ENCODE data around the gene DACT3. TPM values are rescaled to one million over a fixed set of nuclear protein-coding genes. Genes with fewer than 3 reads are reported as not detected.

Gene DACT3
- total and polyA plus RNA-seq, 2 of the 13 experiments (the other 11 are each of a cell fraction or from before 2014, with no cell fraction given): 0.04 TPM; not detected in 1

- TF ChIP-seq, protein P1, sequence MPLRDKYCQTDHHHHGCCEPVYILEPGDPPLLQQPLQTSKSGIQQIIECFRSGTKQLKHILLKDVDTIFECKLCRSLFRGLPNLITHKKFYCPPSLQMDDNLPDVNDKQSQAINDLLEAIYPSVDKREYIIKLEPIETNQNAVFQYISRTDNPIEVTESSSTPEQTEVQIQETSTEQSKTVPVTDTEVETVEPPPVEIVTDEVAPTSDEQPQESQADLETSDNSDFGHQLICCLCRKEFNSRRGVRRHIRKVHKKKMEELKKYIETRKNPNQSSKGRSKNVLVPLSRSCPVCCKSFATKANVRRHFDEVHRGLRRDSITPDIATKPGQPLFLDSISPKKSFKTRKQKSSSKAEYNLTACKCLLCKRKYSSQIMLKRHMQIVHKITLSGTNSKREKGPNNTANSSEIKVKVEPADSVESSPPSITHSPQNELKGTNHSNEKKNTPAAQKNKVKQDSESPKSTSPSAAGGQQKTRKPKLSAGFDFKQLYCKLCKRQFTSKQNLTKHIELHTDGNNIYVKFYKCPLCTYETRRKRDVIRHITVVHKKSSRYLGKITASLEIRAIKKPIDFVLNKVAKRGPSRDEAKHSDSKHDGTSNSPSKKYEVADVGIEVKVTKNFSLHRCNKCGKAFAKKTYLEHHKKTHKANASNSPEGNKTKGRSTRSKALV (CRISPR knock-in tag; IDR thresholded peaks at IDR 0.05): no peak
- TF ChIP-seq, protein P2, sequence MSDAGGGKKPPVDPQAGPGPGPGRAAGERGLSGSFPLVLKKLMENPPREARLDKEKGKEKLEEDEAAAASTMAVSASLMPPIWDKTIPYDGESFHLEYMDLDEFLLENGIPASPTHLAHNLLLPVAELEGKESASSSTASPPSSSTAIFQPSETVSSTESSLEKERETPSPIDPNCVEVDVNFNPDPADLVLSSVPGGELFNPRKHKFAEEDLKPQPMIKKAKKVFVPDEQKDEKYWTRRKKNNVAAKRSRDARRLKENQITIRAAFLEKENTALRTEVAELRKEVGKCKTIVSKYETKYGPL (CRISPR knock-in tag; IDR thresholded peaks at IDR 0.05): no peak
- TF ChIP-seq, protein P3, sequence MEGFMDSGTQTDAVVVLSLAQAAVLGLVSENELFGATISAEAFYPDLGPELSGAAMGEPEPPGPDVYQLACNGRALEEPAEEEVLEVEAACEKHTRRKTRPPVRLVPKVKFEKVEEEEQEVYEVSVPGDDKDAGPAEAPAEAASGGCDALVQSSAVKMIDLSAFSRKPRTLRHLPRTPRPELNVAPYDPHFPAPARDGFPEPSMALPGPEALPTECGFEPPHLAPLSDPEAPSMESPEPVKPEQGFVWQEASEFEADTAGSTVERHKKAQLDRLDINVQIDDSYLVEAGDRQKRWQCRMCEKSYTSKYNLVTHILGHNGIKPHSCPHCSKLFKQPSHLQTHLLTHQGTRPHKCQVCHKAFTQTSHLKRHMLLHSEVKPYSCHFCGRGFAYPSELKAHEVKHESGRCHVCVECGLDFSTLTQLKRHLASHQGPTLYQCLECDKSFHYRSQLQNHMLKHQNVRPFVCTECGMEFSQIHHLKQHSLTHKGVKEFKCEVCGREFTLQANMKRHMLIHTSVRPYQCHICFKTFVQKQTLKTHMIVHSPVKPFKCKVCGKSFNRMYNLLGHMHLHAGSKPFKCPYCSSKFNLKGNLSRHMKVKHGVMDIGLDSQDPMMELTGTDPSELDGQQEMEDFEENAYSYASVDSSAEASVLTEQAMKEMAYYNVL (CRISPR knock-in tag; IDR thresholded peaks at IDR 0.05; ENCODE audit: borderline replicate concordance): no peak
- TF ChIP-seq ZNF333 (CRISPR knock-in tag; IDR thresholded peaks at IDR 0.05; ENCODE audit: borderline replicate concordance): no peak; the same call in 1 of the 2 replicates
- TF ChIP-seq HOXA7 (CRISPR knock-in tag; IDR thresholded peaks at IDR 0.05): no peak
- TF ChIP-seq REL (CRISPR knock-in tag; conservative IDR thresholded peaks at IDR 0.05): 0 out of 2 replicates have a peak, but pooled peaks have one; percentile 50
- no peak for TF ChIP-seq TCF7L2 (IDR thresholded peaks at IDR 0.05; ENCODE audit: low read depth, low read length)
- TF ChIP-seq MBNL3 (CRISPR knock-in tag; conservative IDR thresholded peaks at IDR 0.05): 0 out of 2 replicates have a peak, but pooled peaks have one; percentile 38
- TF ChIP-seq ZNF335 (CRISPR knock-in tag; IDR thresholded peaks at IDR 0.05): peak; percentile 66; the same call in 1 of the 2 replicates
- no peak for TF ChIP-seq NFE2L2 (IDR thresholded peaks at IDR 0.05; ENCODE audit: low read length)
- TF ChIP-seq ZC3H13 (CRISPR knock-in tag; IDR thresholded peaks at IDR 0.05): no peak
- peak; percentile 86; the same call in 1 of the 2 replicates for TF ChIP-seq IRF2 (CRISPR knock-in tag; IDR thresholded peaks at IDR 0.05)
- no peak for TF ChIP-seq HNRNPUL1 (IDR thresholded peaks at IDR 0.05; ENCODE audit: low read depth, low read length)
- peak; percentile 66 for TF ChIP-seq ZFY (CRISPR knock-in tag; IDR thresholded peaks at IDR 0.05)
- 0 out of 2 replicates have a peak, but pooled peaks have one; percentile 75 for TF ChIP-seq ZSCAN12 (CRISPR knock-in tag; IDR thresholded peaks at IDR 0.05)
- 0 out of 2 replicates have a peak, but pooled peaks have one; percentile 27 for TF ChIP-seq ZNF367 (CRISPR knock-in tag; IDR thresholded peaks at IDR 0.05; ENCODE audit: borderline replicate concordance)
- TF ChIP-seq, protein P4, sequence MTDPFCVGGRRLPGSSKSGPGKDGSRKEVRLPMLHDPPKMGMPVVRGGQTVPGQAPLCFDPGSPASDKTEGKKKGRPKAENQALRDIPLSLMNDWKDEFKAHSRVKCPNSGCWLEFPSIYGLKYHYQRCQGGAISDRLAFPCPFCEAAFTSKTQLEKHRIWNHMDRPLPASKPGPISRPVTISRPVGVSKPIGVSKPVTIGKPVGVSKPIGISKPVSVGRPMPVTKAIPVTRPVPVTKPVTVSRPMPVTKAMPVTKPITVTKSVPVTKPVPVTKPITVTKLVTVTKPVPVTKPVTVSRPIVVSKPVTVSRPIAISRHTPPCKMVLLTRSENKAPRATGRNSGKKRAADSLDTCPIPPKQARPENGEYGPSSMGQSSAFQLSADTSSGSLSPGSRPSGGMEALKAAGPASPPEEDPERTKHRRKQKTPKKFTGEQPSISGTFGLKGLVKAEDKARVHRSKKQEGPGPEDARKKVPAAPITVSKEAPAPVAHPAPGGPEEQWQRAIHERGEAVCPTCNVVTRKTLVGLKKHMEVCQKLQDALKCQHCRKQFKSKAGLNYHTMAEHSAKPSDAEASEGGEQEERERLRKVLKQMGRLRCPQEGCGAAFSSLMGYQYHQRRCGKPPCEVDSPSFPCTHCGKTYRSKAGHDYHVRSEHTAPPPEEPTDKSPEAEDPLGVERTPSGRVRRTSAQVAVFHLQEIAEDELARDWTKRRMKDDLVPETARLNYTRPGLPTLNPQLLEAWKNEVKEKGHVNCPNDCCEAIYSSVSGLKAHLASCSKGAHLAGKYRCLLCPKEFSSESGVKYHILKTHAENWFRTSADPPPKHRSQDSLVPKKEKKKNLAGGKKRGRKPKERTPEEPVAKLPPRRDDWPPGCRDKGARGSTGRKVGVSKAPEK (CRISPR knock-in tag; IDR thresholded peaks at IDR 0.05; ENCODE audit: borderline replicate concordance): no peak
- no peak for TF ChIP-seq ZNF891 (CRISPR knock-in tag; IDR thresholded peaks at IDR 0.05)
- TF ChIP-seq HMGA1 (CRISPR knock-in tag; conservative IDR thresholded peaks at IDR 0.05): no peak
- peak; percentile 59; the same call in 1 of the 2 replicates for TF ChIP-seq ZNF232 (CRISPR knock-in tag; IDR thresholded peaks at IDR 0.05; ENCODE audit: borderline replicate concordance)
- TF ChIP-seq MEF2D (CRISPR knock-in tag; IDR thresholded peaks at IDR 0.05): peak; percentile 26; the same call in 1 of the 2 replicates
- TF ChIP-seq ZFP90 (CRISPR knock-in tag; IDR thresholded peaks at IDR 0.05; ENCODE audit: borderline replicate concordance): peak; percentile 41; the same call in 1 of the 2 replicates
Measured at GRCh38 chr19:46600384-46601317, 60.3 kb downstream of the DACT3 start (continued).

Measured in HepG2 (cell line).